ENCODE measurements around the gene ACADL. TPM values are rescaled to one million over a fixed set of nuclear protein-coding genes. Genes with fewer than 3 reads are reported as not detected.

Gene ACADL
- total and polyA plus RNA-seq, 2 of the 13 experiments (the other 11 are each of a cell fraction or from before 2014, with no cell fraction given): not detected

DNA sequence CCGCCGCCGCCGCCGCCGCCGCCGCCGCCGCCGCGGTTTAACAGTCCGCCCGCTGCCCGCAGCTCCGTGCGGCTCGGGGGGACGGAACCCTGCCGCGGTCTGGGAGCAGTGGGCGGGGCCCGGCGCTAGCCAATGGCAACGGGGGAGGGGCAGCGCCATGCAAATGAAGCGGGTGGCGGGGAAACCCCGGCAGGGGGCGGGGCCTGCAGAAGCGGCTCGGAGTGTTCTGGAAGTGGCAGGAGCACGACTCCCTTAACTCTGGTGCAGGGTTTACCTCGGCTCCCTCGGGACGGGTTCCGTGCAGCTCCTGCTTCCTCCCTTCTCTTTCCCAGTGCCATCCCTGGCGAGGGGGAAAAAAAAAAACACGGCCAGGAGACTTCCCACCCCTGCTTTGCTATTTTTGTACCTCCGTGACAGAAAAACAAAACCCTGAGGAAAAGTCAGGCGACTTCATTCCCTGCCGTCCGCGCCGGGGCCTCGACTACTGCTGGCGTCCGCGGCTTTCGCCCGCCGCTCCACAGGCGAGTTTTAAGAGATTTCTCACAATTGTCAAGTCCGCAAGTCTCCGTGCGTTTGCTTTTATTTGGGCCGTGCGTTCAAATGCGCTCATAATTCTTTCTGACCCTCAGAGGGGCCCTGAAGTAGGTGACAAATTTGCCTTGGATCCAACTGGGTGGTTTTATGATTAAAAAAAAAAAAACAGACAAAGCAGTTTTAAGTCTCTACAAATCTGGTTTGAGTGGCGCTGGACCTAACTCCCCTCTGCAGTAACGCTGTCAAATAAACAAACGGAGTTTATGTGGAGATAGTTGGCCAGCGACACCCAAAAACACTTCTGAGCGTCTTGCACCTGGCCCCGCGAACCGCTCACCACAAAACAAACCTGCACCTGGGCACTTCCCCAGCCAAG lies 53.7 kb downstream of the ACADL start, which contains the start of gene KANSL1L (continued):
- no peak for TF ChIP-seq RBM39 (IDR thresholded peaks at IDR 0.05; ENCODE audit: low read depth, low read length, poor library complexity, severe bottlenecking)
- TF ChIP-seq SALL2 (CRISPR knock-in tag; IDR thresholded peaks at IDR 0.05): no peak; the same call in 1 of the 2 replicates
- no peak for TF ChIP-seq MATR3 (CRISPR knock-in tag; IDR thresholded peaks at IDR 0.05)
- no peak for TF ChIP-seq BRD4 (CRISPR knock-in tag; IDR thresholded peaks at IDR 0.05)
- TF ChIP-seq THAP8 (CRISPR knock-in tag; IDR thresholded peaks at IDR 0.05; ENCODE audit: borderline replicate concordance): peak; percentile 49; the same call in 1 of the 2 replicates
- TF ChIP-seq ETV6 (CRISPR knock-in tag; conservative IDR thresholded peaks at IDR 0.05): 0 out of 2 replicates have a peak, but pooled peaks have one; percentile 33
- TF ChIP-seq, protein P1, sequence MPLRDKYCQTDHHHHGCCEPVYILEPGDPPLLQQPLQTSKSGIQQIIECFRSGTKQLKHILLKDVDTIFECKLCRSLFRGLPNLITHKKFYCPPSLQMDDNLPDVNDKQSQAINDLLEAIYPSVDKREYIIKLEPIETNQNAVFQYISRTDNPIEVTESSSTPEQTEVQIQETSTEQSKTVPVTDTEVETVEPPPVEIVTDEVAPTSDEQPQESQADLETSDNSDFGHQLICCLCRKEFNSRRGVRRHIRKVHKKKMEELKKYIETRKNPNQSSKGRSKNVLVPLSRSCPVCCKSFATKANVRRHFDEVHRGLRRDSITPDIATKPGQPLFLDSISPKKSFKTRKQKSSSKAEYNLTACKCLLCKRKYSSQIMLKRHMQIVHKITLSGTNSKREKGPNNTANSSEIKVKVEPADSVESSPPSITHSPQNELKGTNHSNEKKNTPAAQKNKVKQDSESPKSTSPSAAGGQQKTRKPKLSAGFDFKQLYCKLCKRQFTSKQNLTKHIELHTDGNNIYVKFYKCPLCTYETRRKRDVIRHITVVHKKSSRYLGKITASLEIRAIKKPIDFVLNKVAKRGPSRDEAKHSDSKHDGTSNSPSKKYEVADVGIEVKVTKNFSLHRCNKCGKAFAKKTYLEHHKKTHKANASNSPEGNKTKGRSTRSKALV (CRISPR knock-in tag; IDR thresholded peaks at IDR 0.05): no peak
- peak; percentile 63; the same call in 1 of the 2 replicates for TF ChIP-seq FOXJ3 (CRISPR knock-in tag; IDR thresholded peaks at IDR 0.05; ENCODE audit: borderline replicate concordance)
- TF ChIP-seq, protein P2, sequence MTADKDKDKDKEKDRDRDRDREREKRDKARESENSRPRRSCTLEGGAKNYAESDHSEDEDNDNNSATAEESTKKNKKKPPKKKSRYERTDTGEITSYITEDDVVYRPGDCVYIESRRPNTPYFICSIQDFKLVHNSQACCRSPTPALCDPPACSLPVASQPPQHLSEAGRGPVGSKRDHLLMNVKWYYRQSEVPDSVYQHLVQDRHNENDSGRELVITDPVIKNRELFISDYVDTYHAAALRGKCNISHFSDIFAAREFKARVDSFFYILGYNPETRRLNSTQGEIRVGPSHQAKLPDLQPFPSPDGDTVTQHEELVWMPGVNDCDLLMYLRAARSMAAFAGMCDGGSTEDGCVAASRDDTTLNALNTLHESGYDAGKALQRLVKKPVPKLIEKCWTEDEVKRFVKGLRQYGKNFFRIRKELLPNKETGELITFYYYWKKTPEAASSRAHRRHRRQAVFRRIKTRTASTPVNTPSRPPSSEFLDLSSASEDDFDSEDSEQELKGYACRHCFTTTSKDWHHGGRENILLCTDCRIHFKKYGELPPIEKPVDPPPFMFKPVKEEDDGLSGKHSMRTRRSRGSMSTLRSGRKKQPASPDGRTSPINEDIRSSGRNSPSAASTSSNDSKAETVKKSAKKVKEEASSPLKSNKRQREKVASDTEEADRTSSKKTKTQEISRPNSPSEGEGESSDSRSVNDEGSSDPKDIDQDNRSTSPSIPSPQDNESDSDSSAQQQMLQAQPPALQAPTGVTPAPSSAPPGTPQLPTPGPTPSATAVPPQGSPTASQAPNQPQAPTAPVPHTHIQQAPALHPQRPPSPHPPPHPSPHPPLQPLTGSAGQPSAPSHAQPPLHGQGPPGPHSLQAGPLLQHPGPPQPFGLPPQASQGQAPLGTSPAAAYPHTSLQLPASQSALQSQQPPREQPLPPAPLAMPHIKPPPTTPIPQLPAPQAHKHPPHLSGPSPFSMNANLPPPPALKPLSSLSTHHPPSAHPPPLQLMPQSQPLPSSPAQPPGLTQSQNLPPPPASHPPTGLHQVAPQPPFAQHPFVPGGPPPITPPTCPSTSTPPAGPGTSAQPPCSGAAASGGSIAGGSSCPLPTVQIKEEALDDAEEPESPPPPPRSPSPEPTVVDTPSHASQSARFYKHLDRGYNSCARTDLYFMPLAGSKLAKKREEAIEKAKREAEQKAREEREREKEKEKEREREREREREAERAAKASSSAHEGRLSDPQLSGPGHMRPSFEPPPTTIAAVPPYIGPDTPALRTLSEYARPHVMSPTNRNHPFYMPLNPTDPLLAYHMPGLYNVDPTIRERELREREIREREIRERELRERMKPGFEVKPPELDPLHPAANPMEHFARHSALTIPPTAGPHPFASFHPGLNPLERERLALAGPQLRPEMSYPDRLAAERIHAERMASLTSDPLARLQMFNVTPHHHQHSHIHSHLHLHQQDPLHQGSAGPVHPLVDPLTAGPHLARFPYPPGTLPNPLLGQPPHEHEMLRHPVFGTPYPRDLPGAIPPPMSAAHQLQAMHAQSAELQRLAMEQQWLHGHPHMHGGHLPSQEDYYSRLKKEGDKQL (CRISPR knock-in tag; IDR thresholded peaks at IDR 0.05; ENCODE audit: low read depth): no peak
- TF ChIP-seq, protein P3, sequence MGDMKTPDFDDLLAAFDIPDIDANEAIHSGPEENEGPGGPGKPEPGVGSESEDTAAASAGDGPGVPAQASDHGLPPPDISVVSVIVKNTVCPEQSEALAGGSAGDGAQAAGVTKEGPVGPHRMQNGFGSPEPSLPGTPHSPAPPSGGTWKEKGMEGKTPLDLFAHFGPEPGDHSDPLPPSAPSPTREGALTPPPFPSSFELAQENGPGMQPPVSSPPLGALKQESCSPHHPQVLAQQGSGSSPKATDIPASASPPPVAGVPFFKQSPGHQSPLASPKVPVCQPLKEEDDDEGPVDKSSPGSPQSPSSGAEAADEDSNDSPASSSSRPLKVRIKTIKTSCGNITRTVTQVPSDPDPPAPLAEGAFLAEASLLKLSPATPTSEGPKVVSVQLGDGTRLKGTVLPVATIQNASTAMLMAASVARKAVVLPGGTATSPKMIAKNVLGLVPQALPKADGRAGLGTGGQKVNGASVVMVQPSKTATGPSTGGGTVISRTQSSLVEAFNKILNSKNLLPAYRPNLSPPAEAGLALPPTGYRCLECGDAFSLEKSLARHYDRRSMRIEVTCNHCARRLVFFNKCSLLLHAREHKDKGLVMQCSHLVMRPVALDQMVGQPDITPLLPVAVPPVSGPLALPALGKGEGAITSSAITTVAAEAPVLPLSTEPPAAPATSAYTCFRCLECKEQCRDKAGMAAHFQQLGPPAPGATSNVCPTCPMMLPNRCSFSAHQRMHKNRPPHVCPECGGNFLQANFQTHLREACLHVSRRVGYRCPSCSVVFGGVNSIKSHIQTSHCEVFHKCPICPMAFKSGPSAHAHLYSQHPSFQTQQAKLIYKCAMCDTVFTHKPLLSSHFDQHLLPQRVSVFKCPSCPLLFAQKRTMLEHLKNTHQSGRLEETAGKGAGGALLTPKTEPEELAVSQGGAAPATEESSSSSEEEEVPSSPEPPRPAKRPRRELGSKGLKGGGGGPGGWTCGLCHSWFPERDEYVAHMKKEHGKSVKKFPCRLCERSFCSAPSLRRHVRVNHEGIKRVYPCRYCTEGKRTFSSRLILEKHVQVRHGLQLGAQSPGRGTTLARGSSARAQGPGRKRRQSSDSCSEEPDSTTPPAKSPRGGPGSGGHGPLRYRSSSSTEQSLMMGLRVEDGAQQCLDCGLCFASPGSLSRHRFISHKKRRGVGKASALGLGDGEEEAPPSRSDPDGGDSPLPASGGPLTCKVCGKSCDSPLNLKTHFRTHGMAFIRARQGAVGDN (CRISPR knock-in tag; IDR thresholded peaks at IDR 0.05): peak; percentile 98
- TF ChIP-seq ZNF138 (CRISPR knock-in tag; IDR thresholded peaks at IDR 0.05; ENCODE audit: low read depth): no peak
- TF ChIP-seq RARA (CRISPR knock-in tag; IDR thresholded peaks at IDR 0.05): no peak
- TF ChIP-seq SIN3A (IDR thresholded peaks at IDR 0.05; ENCODE audit: borderline replicate concordance, low read depth, low read length): 0 out of 2 replicates have a peak, but pooled peaks have one; percentile 20
- peak; percentile 64; the same call in 1 of the 2 replicates for TF ChIP-seq ZBTB42 (CRISPR knock-in tag; IDR thresholded peaks at IDR 0.05)
- TF ChIP-seq ISL2 (CRISPR knock-in tag; IDR thresholded peaks at IDR 0.05): peak; percentile 34; the same call in 1 of the 2 replicates

Measured in HepG2 (cell line).